HG02571 (cell line): ENCODE results near the gene DNAJC13.
"Not testable (repeated sequence)": the region's sequence is repeated elsewhere in the genome, so short reads cannot be mapped to it uniquely, and the experiment has no call there.

ENCODE experiments used
- ATAC-seq: cut with Tn5 transposase; IDR thresholded peaks from one replicate; pipeline ENCODE4 v1.9.1; 2021; ENCODE audit warnings: mild to moderate bottlenecking, moderate library complexity; ENCODE audit not compliant: unreplicated experiment

The DNAJC13 gene

GRCh38 chr3:132416807-132417694 lies at the start of gene DNAJC13:
DNAJC13 (plus strand) TSS chr3:132417502; CDS start chr3:132434551, 17,049 bp downstream.
- peak; percentile 91 for ATAC-seq

- no peak for ATAC-seq
These were observed 48.8 kb upstream of the DNAJC13 start for GRCh38 chr3:132368515-132368914.

- ATAC-seq = no peak
These were observed 48.3 kb upstream of the DNAJC13 start for GRCh38 chr3:132368962-132369361.

- not testable (repeated sequence) for ATAC-seq
These were observed 40.4 kb upstream of the DNAJC13 start for GRCh38 chr3:132376945-132377354.

GRCh38 chr3:132378048-132378762 lies 39.1 kb upstream of the DNAJC13 start:
- no peak for ATAC-seq

GRCh38 chr3:132378846-132379245 lies 38.5 kb upstream of the DNAJC13 start:
- no peak for ATAC-seq

GRCh38 chr3:132380920-132381319 lies 36.4 kb upstream of the DNAJC13 start:
- no peak for ATAC-seq

- no peak for ATAC-seq
These were observed 35.9 kb upstream of the DNAJC13 start for GRCh38 chr3:132381348-132381944.

GRCh38 chr3:132382267-132382666 lies 35.0 kb upstream of the DNAJC13 start:
- no peak for ATAC-seq

- no peak for ATAC-seq
These were observed 34.6 kb upstream of the DNAJC13 start for GRCh38 chr3:132382688-132383194.

GRCh38 chr3:132386259-132386658 lies 31.0 kb upstream of the DNAJC13 start:
- no peak for ATAC-seq

- not testable (repeated sequence) for ATAC-seq
These were observed 24.6 kb upstream of the DNAJC13 start for GRCh38 chr3:132392675-132393074.

- ATAC-seq = no peak
These were observed 23.0 kb upstream of the DNAJC13 start for GRCh38 chr3:132394320-132394719.

- ATAC-seq = no peak
These were observed 22.2 kb upstream of the DNAJC13 start for GRCh38 chr3:132395126-132395525.

- ATAC-seq = no peak
These were observed 21.0 kb upstream of the DNAJC13 start for GRCh38 chr3:132396255-132396654.

GRCh38 chr3:132396776-132397175 lies 20.5 kb upstream of the DNAJC13 start:
- ATAC-seq = not testable (repeated sequence)

- peak; percentile 53 for ATAC-seq
These were observed 18.0 kb upstream of the DNAJC13 start for GRCh38 chr3:132399054-132399929.

- no peak for ATAC-seq
These were observed 16.0 kb upstream of the DNAJC13 start for GRCh38 chr3:132401255-132401654.

- no peak for ATAC-seq
These were observed 13.0 kb upstream of the DNAJC13 start for GRCh38 chr3:132404276-132404675.

GRCh38 chr3:132405188-132405587 lies 12.1 kb upstream of the DNAJC13 start:
- no peak for ATAC-seq
